Activated CD8-positive, alpha-beta T cell treated with anti-CD3 and anti-CD28 coated beads for 36 hours (primary cell): ENCODE measurements around the gene STK32C. TPM values are rescaled to one million over a fixed set of nuclear protein-coding genes. Genes with fewer than 3 reads are reported as not detected.

Experiments
- ATAC-seq: fragments of 200-7000 bp; cut with Tn5 transposase; one replicate; pipeline ENCODE4 v1.10.0; 2021; ENCODE audit warnings: mild to moderate bottlenecking, moderate library complexity
- CTCF ChIA-PET: fragments of 350-600 bp; sonication (Branson Sonifier 250); formaldehyde crosslinking; loops from one replicate; lab custom pipeline; 2021; ENCODE audit warnings: antibody characterized with exemption; lab: Charles Lee
- POLR2A ChIA-PET: fragments of 350-600 bp; sonication (Branson Sonifier 250); formaldehyde crosslinking; loops from one replicate; lab custom pipeline; 2021; ENCODE audit warnings: antibody characterized with exemption; lab: Charles Lee
- DNase-seq: peaks from one replicate; pipeline ENCODE4 v3.0.0-alpha.2; 2020
- H3K27ac Mint-ChIP-seq: one replicate; pipeline ENCODE4 v1.8.0; 2021; ENCODE audit warnings: mild to moderate bottlenecking, mixed read lengths
- H3K27me3 Mint-ChIP-seq: one replicate; pipeline ENCODE4 v1.8.0; 2021; ENCODE audit warnings: mixed read lengths
- H3K36me3 Mint-ChIP-seq: one replicate; pipeline ENCODE4 v1.8.0; 2021; ENCODE audit warnings: low read depth, mixed read lengths
- H3K4me1 Mint-ChIP-seq: one replicate; pipeline ENCODE4 v1.8.0; 2021; ENCODE audit warnings: low read depth, mixed read lengths
- H3K4me3 Mint-ChIP-seq: one replicate; pipeline ENCODE4 v1.8.0; 2021; ENCODE audit warnings: mild to moderate bottlenecking, moderate library complexity, mixed read lengths
- H3K9me3 Mint-ChIP-seq: one replicate; pipeline ENCODE4 v1.8.0; 2021; ENCODE audit warnings: mixed read lengths
- intact Hi-C: fragments of 100-400 bp; cut with micrococcal nuclease; formaldehyde crosslinking; loops from one replicate; pipeline ENCODE4 v1.10.0; 2022
- total RNA-seq, 2 experiments: library from RNA; stranded (reverse); gene quantifications; one replicate each; pipeline ENCODE4 v1.2.3, GENCODE V29; 2021
- TF ChIP-seq, protein P1 (sequence below): fragments of 200-600 bp; IDR thresholded peaks from one replicate; pipeline ENCODE4 v1.8.0; 2022; ENCODE audit warnings: antibody characterized with exemption, mild to moderate bottlenecking

Gene STK32C
- total RNA-seq, 2 experiments from 2014 or later: 29.3 to 31.4 TPM

DNA sequence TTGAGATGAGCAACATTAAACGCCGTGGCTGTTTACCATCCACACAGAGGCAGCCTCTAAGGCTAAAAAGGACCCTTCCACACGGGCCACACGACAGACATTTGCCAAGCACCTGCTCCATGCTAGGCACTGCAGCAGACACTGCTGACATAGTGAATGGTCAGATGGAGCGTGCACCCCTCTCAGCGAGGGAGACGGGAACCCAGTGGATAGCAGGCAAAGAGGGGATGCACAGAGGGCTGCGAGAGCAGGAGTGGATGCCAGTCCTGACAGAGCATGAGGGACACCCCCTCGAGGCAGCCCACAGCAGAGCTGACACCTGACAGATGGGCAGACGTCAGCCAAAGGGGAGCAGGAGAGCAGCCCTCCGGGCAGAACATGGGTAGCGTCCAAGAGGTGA, 5.6 kb upstream of the STK32C start:
- DNase-seq (no peak), ATAC-seq (no peak)
- Mint-ChIP-seq H3K4me1 (peaks cover 3% of the 10 kb centered on the region), H3K36me3 (no peaks in the 10 kb centered on the region), H3K27ac (no peak overlapping the region), H3K9me3 (peaks cover 3% of the 10 kb centered on the region), H3K4me3 (no peak overlapping the region), H3K27me3 (peaks cover 2% of the 10 kb centered on the region)
- TF ChIP-seq, protein P1, sequence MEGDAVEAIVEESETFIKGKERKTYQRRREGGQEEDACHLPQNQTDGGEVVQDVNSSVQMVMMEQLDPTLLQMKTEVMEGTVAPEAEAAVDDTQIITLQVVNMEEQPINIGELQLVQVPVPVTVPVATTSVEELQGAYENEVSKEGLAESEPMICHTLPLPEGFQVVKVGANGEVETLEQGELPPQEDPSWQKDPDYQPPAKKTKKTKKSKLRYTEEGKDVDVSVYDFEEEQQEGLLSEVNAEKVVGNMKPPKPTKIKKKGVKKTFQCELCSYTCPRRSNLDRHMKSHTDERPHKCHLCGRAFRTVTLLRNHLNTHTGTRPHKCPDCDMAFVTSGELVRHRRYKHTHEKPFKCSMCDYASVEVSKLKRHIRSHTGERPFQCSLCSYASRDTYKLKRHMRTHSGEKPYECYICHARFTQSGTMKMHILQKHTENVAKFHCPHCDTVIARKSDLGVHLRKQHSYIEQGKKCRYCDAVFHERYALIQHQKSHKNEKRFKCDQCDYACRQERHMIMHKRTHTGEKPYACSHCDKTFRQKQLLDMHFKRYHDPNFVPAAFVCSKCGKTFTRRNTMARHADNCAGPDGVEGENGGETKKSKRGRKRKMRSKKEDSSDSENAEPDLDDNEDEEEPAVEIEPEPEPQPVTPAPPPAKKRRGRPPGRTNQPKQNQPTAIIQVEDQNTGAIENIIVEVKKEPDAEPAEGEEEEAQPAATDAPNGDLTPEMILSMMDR: no peak
- ChIA-PET CTCF (interaction anchor here (1.3 kb wide), 1 partner anchor 60 kb away, joined by 3 read pairs; no protein-coding TSS in a partner anchor), POLR2A (interaction anchor here (1.2 kb wide), 1 partner anchor 25 kb away, joined by 3 read pairs; no protein-coding TSS in a partner anchor)
- intact Hi-C loops: no loop called here

DNA sequence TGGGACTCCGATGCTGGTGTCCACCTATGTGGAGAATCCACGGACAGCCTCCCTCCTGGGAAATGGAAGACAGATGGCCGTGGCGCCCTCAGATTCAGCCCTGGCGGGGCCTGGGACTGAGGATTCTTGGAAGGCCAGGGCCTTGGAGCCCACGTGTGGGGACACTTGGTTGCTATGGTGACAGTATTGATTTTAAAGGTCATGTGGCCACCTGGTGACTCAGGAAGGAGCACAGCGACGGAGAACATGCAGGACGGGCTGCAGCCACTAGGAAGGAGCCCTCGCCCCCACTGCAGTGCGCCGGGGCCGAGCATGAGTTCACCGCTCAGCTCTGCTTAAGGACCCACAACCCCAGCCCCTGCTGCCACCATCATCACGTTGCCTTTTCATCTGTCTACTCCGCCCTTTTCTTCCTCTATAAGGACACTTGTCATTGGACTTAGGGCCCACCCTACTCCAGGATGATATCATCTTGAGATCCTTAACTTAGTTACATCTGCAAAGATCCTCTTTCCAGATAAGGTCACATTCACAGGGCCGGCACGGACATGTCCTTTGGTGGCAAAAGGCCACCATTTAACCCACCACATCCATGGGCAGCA, 3.7 kb upstream of the STK32C start:
- Mint-ChIP-seq H3K9me3 (peaks cover 3% of the 10 kb centered on the region), H3K27me3 (peaks cover 2% of the 10 kb centered on the region), H3K4me1 (peaks cover 6% of the 10 kb centered on the region), H3K36me3 (peaks cover 1% of the 10 kb centered on the region), H3K27ac (no peak overlapping the region), H3K4me3 (no peak overlapping the region)
- TF ChIP-seq, protein P1: no peak
- CTCF ChIA-PET: no interaction called here
- no peak for DNase-seq
- POLR2A ChIA-PET: interaction anchor here (0.6 kb wide), 1 partner anchor 221 kb away, joined by 3 read pairs; no protein-coding TSS in a partner anchor
- no peak for ATAC-seq
- intact Hi-C loops: no loop called here

DNA sequence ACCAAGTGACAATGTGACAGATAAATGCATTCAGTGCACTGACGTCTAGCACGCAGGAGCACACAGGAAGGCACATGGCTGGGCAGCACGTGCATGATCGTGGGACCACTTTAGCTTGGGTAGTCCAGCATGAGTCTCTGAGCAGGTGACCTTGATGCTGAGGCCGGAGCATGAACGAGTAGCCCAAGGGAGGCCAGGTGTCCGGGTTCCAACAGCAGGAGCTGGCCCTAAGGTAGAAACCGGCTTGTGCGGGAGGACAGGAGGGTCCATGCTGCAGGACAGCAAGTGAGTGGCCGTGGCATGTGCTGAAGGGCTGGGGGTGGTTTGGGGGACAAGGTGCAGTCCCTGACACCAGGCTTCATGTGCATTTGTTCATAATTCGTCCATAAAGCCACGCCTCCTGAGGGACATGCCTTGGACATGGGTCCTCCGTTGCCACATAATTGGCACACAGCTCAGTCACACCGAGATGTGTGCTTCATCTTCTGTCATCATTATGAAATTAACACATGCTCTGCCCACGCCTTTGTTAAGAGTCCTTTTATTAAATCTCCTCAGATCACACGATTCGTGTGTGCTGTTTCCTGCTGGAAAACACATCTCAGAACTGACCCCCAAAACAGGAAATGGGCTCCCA, 3.1 kb upstream of the STK32C start:
- Mint-ChIP-seq H3K4me1 (peaks cover 9% of the 10 kb centered on the region), H3K36me3 (peaks cover 5% of the 10 kb centered on the region), H3K27me3 (peaks cover 2% of the 10 kb centered on the region), H3K27ac (no peak overlapping the region), H3K4me3 (no peak overlapping the region), H3K9me3 (peaks cover 3% of the 10 kb centered on the region)
- DNase-seq: no peak
- ChIA-PET CTCF (no interaction called here), POLR2A (interaction anchor here (0.7 kb wide), 1 partner anchor 16 kb away, joined by 3 read pairs; no protein-coding TSS in a partner anchor)
- intact Hi-C loops: no loop called here
- TF ChIP-seq, protein P1: no peak
- ATAC-seq: no peak

DNA sequence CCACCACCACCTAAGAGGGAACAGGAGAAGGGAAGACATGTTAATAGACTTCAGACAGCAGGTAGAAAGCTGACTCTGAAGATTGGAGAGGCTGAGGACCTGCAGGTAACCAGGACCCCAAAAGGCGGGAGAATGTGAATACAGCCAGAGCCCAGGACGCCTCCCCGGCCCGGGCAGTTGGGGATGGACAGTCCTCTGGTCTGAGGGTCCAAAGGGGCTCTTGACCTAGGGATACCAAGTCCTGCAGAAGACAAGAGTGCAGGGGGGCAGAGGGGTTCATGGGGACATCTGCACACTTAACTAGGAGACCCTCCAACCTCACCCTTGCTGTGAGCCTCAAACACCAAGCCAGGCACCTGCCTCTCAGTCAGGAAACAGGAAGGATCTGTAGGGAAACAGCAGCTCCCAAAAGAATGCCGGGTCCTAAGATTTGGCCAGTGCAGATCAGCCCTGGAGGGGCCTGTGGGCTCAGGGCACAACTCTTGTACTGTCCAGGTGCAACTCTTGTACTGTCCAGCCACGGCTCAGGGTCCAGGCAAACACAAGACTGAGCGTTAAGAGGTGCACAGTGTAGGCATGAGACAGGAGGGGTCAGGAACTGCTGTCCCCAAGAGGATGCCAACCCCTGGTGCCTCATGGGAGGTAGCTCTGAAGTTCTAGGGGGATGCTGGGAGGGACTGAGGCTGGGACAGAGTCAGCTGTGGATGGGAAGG, 2.3 kb upstream of the STK32C start:
- ATAC-seq: no peak
- Mint-ChIP-seq H3K27ac (no peak overlapping the region), H3K9me3 (peaks cover 3% of the 10 kb centered on the region), H3K4me3 (no peak overlapping the region), H3K4me1 (peaks cover 9% of the 10 kb centered on the region), H3K36me3 (peaks cover 5% of the 10 kb centered on the region), H3K27me3 (peaks cover 2% of the 10 kb centered on the region)
- ChIA-PET POLR2A (interaction anchor here (0.7 kb wide), 1 partner anchor 17 kb away, joined by 3 read pairs; no protein-coding TSS in a partner anchor), CTCF (no interaction called here)
- intact Hi-C loops: no loop called here
- TF ChIP-seq, protein P1: no peak
- DNase-seq: no peak
